WTC11 (cell line): ENCODE results near the gene ALDOC. TPM values are rescaled to one million over a fixed set of nuclear protein-coding genes. Genes with fewer than 3 reads are reported as not detected.

Source experiments
- FOXP1 ChIP-seq: sonication (generic); formaldehyde crosslinking; IDR thresholded peaks from 2 replicates; pipeline ENCODE4 v1.8.0; 2022; ENCODE audit warnings: missing genetic modification reagents, mild to moderate bottlenecking, moderate library complexity, borderline replicate concordance
- GABPB1 ChIP-seq: sonication (generic); formaldehyde crosslinking; IDR thresholded peaks from 2 replicates; pipeline ENCODE4 v1.8.1; 2023; ENCODE audit warnings: mild to moderate bottlenecking, missing genetic modification reagents
- HMGA2 ChIP-seq: fragments of 250-450 bp; sonication (Bioruptor Pico); IDR thresholded peaks from 2 replicates; pipeline ENCODE4 v1.4.0; 2021; ENCODE audit warnings: mild to moderate bottlenecking, moderate library complexity
- NR3C1 ChIP-seq: sonication (generic); formaldehyde crosslinking; conservative IDR thresholded peaks from 2 replicates; pipeline ENCODE4 v1.8.1; 2023; ENCODE audit warnings: low read depth, mild to moderate bottlenecking, missing genetic modification reagents
- OVOL2 ChIP-seq: fragments of 250-450 bp; sonication (Bioruptor Pico); IDR thresholded peaks from 2 replicates; pipeline ENCODE4 v1.9.0; 2021; ENCODE audit warnings: mild to moderate bottlenecking, borderline replicate concordance
- RORB ChIP-seq: fragments of 250-450 bp; sonication (Bioruptor Pico); IDR thresholded peaks from 2 replicates; pipeline ENCODE4 v1.9.0; 2021; ENCODE audit warnings: mild to moderate bottlenecking
- SMAD4 ChIP-seq: sonication (generic); formaldehyde crosslinking; IDR thresholded peaks from 2 replicates; pipeline ENCODE4 v1.8.0; 2022; ENCODE audit warnings: mild to moderate bottlenecking, missing genetic modification reagents
- SOX15 ChIP-seq: fragments of 250-450 bp; sonication (Bioruptor Pico); IDR thresholded peaks from 2 replicates; pipeline ENCODE4 v1.9.0; 2021; ENCODE audit warnings: mild to moderate bottlenecking
- SP1 ChIP-seq: sonication (generic); formaldehyde crosslinking; conservative IDR thresholded peaks from 2 replicates; pipeline ENCODE4 v1.8.1; 2022; ENCODE audit warnings: missing genetic modification reagents
- TCF7 ChIP-seq: sonication (generic); formaldehyde crosslinking; IDR thresholded peaks from 2 replicates; pipeline ENCODE4 v1.8.0; 2022; ENCODE audit warnings: mild to moderate bottlenecking, low read depth, missing genetic modification reagents, moderate library complexity
- TEAD1 ChIP-seq: sonication (generic); formaldehyde crosslinking; IDR thresholded peaks from 2 replicates; pipeline ENCODE4 v1.8.0; 2022; ENCODE audit warnings: mild to moderate bottlenecking, missing genetic modification reagents
- TP53 ChIP-seq: sonication (generic); formaldehyde crosslinking; IDR thresholded peaks from 2 replicates; pipeline ENCODE4 v1.8.1; 2023; ENCODE audit warnings: mild to moderate bottlenecking, missing genetic modification reagents
- ZBTB21 ChIP-seq: sonication (generic); formaldehyde crosslinking; IDR thresholded peaks from 2 replicates; pipeline ENCODE4 v1.8.1; 2023; ENCODE audit warnings: mild to moderate bottlenecking, missing genetic modification reagents, borderline replicate concordance
- ZNF219 ChIP-seq: sonication (generic); formaldehyde crosslinking; IDR thresholded peaks from 2 replicates; pipeline ENCODE4 v1.8.0; 2023; ENCODE audit warnings: missing genetic modification reagents, mild to moderate bottlenecking, borderline replicate concordance
- ZNF232 ChIP-seq: sonication (generic); formaldehyde crosslinking; IDR thresholded peaks from 2 replicates; pipeline ENCODE4 v1.8.0; 2022; ENCODE audit warnings: mild to moderate bottlenecking, missing genetic modification reagents
- ZNF416 ChIP-seq: fragments of 250-450 bp; sonication (Bioruptor Pico); IDR thresholded peaks from 2 replicates; pipeline ENCODE4 v1.9.0; 2021; ENCODE audit warnings: mild to moderate bottlenecking, inconsistent platforms
- ZNF423 ChIP-seq: fragments of 250-450 bp; sonication (Bioruptor Pico); IDR thresholded peaks from 2 replicates; pipeline ENCODE4 v2.1.2; 2022; ENCODE audit warnings: mild to moderate bottlenecking, moderate library complexity
- total RNA-seq: library from RNA; stranded (reverse); gene quantifications from 3 replicates; pipeline ENCODE4 v1.2.3, GENCODE V29; 2021
- TF ChIP-seq, protein P1 (sequence below): fragments of 250-450 bp; sonication (Bioruptor Pico); IDR thresholded peaks from 2 replicates; pipeline ENCODE4 v2.1.2; 2022; ENCODE audit warnings: mild to moderate bottlenecking, moderate library complexity
- TF ChIP-seq, protein P2 (sequence below): fragments of 250-450 bp; sonication (Bioruptor Pico); IDR thresholded peaks from 2 replicates; pipeline ENCODE4 v1.9.0; 2021; ENCODE audit warnings: mild to moderate bottlenecking
- TF ChIP-seq, protein P3 (sequence below): sonication (generic); formaldehyde crosslinking; IDR thresholded peaks from 2 replicates; pipeline ENCODE4 v1.8.1; 2023; ENCODE audit warnings: mild to moderate bottlenecking, moderate library complexity, missing genetic modification reagents
- TF ChIP-seq, protein P4 (sequence below): sonication (generic); formaldehyde crosslinking; IDR thresholded peaks from 2 replicates; pipeline ENCODE4 v1.8.1; 2023; ENCODE audit warnings: mild to moderate bottlenecking, missing genetic modification reagents
- TF ChIP-seq, protein P5 (sequence below): sonication (generic); formaldehyde crosslinking; IDR thresholded peaks from 2 replicates; pipeline ENCODE4 v1.8.0; 2023; ENCODE audit warnings: missing genetic modification reagents
- TF ChIP-seq, protein P6 (sequence below): sonication (generic); formaldehyde crosslinking; IDR thresholded peaks from 2 replicates; pipeline ENCODE4 v1.8.0; 2022; ENCODE audit warnings: mild to moderate bottlenecking, missing genetic modification reagents
- TF ChIP-seq, protein P7 (sequence below): fragments of 250-450 bp; sonication (Bioruptor Pico); IDR thresholded peaks from 2 replicates; pipeline ENCODE4 v1.9.0; 2021; ENCODE audit warnings: mild to moderate bottlenecking, borderline replicate concordance
- TF ChIP-seq, protein P8 (sequence below): sonication (generic); formaldehyde crosslinking; IDR thresholded peaks from 2 replicates; pipeline ENCODE4 v1.8.0; 2022; ENCODE audit warnings: mild to moderate bottlenecking, missing genetic modification reagents
- TF ChIP-seq, protein P9 (sequence below): sonication (generic); formaldehyde crosslinking; IDR thresholded peaks from 2 replicates; pipeline ENCODE4 v1.8.1; 2023; ENCODE audit warnings: mild to moderate bottlenecking, missing genetic modification reagents

Gene ALDOC
- total RNA-seq, 1 experiment from 2014 or later: 73.5 TPM

DNA sequence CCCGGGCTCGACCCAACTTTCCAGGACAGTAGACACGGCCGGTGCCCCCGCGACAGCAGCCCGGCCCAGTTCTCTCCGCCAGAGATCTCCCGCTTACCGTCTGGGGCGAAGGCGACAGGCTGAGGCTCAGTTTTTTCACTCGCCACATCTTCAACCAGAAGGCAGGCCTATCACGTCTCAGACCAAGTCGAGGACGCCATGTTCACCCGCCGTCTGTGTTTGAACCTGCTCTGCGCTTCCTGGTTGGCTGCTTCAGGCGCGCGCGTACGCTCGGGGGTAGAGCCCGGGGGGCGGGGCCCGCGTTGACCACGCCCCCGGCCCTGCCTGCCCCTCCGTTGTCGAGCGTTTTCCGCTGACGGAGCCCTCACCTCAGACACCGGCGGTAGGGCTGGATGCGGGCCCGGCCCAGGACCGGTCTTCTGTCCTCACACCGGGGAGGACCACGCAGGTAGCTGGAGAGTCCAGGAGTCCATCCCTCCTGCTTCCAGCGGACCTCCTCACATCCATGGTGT is 22.2 kb upstream of the ALDOC start, which contains the start of gene SPAG5 (continued):
- TF ChIP-seq, protein P1, sequence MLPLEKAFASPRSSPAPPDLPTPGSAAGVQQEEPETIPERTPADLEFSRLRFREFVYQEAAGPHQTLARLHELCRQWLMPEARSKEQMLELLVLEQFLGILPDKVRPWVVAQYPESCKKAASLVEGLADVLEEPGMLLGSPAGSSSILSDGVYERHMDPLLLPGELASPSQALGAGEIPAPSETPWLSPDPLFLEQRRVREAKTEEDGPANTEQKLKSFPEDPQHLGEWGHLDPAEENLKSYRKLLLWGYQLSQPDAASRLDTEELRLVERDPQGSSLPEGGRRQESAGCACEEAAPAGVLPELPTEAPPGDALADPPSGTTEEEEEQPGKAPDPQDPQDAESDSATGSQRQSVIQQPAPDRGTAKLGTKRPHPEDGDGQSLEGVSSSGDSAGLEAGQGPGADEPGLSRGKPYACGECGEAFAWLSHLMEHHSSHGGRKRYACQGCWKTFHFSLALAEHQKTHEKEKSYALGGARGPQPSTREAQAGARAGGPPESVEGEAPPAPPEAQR: no peak
- TF ChIP-seq ZNF219 (no peak), NR3C1 (CRISPR knock-in tag) (no peak), RORB (CRISPR knock-in tag) (no peak), ZNF232 (CRISPR knock-in tag) (0 out of 2 replicates have a peak, but pooled peaks have one; percentile 34), GABPB1 (CRISPR knock-in tag) (no peak; the same call in 1 of the 2 replicates), FOXP1 (CRISPR knock-in tag) (peak; percentile 50; the same call in 1 of the 2 replicates), TCF7 (CRISPR knock-in tag) (no peak), HMGA2 (CRISPR knock-in tag) (no peak), TEAD1 (CRISPR knock-in tag) (0 out of 2 replicates have a peak, but pooled peaks have one; percentile 30), ZNF423 (CRISPR knock-in tag) (no peak), SP1 (CRISPR knock-in tag) (peak; percentile 92), ZBTB21 (no peak), OVOL2 (no peak), SMAD4 (CRISPR knock-in tag) (0 out of 2 replicates have a peak, but pooled peaks have one; percentile 38), SOX15 (no peak), TP53 (CRISPR knock-in tag) (no peak), ZNF416 (no peak)
- TF ChIP-seq, protein P2, sequence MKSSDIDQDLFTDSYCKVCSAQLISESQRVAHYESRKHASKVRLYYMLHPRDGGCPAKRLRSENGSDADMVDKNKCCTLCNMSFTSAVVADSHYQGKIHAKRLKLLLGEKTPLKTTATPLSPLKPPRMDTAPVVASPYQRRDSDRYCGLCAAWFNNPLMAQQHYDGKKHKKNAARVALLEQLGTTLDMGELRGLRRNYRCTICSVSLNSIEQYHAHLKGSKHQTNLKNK: no peak
- TF ChIP-seq, protein P3, sequence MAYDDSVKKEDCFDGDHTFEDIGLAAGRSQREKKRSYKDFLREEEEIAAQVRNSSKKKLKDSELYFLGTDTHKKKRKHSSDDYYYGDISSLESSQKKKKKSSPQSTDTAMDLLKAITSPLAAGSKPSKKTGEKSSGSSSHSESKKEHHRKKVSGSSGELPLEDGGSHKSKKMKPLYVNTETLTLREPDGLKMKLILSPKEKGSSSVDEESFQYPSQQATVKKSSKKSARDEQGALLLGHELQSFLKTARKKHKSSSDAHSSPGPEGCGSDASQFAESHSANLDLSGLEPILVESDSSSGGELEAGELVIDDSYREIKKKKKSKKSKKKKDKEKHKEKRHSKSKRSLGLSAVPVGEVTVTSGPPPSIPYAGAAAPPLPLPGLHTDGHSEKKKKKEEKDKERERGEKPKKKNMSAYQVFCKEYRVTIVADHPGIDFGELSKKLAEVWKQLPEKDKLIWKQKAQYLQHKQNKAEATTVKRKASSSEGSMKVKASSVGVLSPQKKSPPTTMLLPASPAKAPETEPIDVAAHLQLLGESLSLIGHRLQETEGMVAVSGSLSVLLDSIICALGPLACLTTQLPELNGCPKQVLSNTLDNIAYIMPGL (CRISPR knock-in tag): peak; percentile 83; the same call in 1 of the 2 replicates
- TF ChIP-seq, protein P4, sequence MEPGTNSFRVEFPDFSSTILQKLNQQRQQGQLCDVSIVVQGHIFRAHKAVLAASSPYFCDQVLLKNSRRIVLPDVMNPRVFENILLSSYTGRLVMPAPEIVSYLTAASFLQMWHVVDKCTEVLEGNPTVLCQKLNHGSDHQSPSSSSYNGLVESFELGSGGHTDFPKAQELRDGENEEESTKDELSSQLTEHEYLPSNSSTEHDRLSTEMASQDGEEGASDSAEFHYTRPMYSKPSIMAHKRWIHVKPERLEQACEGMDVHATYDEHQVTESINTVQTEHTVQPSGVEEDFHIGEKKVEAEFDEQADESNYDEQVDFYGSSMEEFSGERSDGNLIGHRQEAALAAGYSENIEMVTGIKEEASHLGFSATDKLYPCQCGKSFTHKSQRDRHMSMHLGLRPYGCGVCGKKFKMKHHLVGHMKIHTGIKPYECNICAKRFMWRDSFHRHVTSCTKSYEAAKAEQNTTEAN (CRISPR knock-in tag): no peak
- TF ChIP-seq, protein P5, sequence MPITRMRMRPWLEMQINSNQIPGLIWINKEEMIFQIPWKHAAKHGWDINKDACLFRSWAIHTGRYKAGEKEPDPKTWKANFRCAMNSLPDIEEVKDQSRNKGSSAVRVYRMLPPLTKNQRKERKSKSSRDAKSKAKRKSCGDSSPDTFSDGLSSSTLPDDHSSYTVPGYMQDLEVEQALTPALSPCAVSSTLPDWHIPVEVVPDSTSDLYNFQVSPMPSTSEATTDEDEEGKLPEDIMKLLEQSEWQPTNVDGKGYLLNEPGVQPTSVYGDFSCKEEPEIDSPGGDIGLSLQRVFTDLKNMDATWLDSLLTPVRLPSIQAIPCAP (CRISPR knock-in tag): no peak; the same call in 1 of the 2 replicates
- TF ChIP-seq, protein P6, sequence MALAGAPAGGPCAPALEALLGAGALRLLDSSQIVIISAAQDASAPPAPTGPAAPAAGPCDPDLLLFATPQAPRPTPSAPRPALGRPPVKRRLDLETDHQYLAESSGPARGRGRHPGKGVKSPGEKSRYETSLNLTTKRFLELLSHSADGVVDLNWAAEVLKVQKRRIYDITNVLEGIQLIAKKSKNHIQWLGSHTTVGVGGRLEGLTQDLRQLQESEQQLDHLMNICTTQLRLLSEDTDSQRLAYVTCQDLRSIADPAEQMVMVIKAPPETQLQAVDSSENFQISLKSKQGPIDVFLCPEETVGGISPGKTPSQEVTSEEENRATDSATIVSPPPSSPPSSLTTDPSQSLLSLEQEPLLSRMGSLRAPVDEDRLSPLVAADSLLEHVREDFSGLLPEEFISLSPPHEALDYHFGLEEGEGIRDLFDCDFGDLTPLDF: no peak
- TF ChIP-seq, protein P7, sequence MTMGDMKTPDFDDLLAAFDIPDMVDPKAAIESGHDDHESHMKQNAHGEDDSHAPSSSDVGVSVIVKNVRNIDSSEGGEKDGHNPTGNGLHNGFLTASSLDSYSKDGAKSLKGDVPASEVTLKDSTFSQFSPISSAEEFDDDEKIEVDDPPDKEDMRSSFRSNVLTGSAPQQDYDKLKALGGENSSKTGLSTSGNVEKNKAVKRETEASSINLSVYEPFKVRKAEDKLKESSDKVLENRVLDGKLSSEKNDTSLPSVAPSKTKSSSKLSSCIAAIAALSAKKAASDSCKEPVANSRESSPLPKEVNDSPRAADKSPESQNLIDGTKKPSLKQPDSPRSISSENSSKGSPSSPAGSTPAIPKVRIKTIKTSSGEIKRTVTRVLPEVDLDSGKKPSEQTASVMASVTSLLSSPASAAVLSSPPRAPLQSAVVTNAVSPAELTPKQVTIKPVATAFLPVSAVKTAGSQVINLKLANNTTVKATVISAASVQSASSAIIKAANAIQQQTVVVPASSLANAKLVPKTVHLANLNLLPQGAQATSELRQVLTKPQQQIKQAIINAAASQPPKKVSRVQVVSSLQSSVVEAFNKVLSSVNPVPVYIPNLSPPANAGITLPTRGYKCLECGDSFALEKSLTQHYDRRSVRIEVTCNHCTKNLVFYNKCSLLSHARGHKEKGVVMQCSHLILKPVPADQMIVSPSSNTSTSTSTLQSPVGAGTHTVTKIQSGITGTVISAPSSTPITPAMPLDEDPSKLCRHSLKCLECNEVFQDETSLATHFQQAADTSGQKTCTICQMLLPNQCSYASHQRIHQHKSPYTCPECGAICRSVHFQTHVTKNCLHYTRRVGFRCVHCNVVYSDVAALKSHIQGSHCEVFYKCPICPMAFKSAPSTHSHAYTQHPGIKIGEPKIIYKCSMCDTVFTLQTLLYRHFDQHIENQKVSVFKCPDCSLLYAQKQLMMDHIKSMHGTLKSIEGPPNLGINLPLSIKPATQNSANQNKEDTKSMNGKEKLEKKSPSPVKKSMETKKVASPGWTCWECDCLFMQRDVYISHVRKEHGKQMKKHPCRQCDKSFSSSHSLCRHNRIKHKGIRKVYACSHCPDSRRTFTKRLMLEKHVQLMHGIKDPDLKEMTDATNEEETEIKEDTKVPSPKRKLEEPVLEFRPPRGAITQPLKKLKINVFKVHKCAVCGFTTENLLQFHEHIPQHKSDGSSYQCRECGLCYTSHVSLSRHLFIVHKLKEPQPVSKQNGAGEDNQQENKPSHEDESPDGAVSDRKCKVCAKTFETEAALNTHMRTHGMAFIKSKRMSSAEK (CRISPR knock-in tag): no peak
- TF ChIP-seq, protein P8, sequence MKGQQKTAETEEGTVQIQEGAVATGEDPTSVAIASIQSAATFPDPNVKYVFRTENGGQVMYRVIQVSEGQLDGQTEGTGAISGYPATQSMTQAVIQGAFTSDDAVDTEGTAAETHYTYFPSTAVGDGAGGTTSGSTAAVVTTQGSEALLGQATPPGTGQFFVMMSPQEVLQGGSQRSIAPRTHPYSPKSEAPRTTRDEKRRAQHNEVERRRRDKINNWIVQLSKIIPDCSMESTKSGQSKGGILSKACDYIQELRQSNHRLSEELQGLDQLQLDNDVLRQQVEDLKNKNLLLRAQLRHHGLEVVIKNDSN (CRISPR knock-in tag): 0 out of 2 replicates have a peak, but pooled peaks have one; percentile 15
- TF ChIP-seq, protein P9, sequence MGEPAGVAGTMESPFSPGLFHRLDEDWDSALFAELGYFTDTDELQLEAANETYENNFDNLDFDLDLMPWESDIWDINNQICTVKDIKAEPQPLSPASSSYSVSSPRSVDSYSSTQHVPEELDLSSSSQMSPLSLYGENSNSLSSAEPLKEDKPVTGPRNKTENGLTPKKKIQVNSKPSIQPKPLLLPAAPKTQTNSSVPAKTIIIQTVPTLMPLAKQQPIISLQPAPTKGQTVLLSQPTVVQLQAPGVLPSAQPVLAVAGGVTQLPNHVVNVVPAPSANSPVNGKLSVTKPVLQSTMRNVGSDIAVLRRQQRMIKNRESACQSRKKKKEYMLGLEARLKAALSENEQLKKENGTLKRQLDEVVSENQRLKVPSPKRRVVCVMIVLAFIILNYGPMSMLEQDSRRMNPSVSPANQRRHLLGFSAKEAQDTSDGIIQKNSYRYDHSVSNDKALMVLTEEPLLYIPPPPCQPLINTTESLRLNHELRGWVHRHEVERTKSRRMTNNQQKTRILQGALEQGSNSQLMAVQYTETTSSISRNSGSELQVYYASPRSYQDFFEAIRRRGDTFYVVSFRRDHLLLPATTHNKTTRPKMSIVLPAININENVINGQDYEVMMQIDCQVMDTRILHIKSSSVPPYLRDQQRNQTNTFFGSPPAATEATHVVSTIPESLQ (CRISPR knock-in tag): no peak
